Pancreas (tissue), 10 donors: ENCODE measurements around the gene MAPK7. TPM values are rescaled to one million over a fixed set of nuclear protein-coding genes. Genes with fewer than 3 reads are reported as not detected.

ENCODE experiments used
- ATAC-seq, 4 donors: fragments of 200-7000 bp; cut with Tn5 transposase; one replicate each; pipeline versions ENCODE4 v1.8.0 to v1.9.1; 2020; ENCODE audit warnings: mild to moderate bottlenecking in 4 of 4, moderate library complexity in 4 of 4
- DNase-seq, 6 donors: peaks; one replicate each; pipeline ENCODE4 v3.0.0-alpha.2; 2020
- FAIRE-seq: peaks from 2 replicates; lab custom pipeline; 2012; peaks lifted over from hg19 to GRCh38; lab: Jason Lieb, UNC
- H3K27ac ChIP-seq, 4 donors: fragments of 200-600 bp; sonication (generic); 1 replicate in 3 of 4; 2 replicates in 1 of 4; pipeline versions ENCODE4 v1.5.0 to v1.8.0; 2020
- H3K27me3 ChIP-seq, 4 donors: fragments of 200-600 bp; one replicate each; pipeline ENCODE4 v1.8.0; 2021
- H3K36me3 ChIP-seq, 3 donors: fragments of 200-600 bp; sonication (generic) in 1 of 3; one replicate each; pipeline versions ENCODE4 v1.5.0 to v1.8.0; 2020 to 2021
- H3K4me1 ChIP-seq, 3 donors: fragments of 200-600 bp; one replicate each; pipeline ENCODE4 v1.8.0; 2021
- H3K4me3 ChIP-seq, 4 donors: fragments of 200-600 bp; sonication (generic) in 2 of 4; one replicate each; pipeline versions ENCODE4 v1.5.0 to v1.8.0; 2020 to 2021
- H3K9me3 ChIP-seq, 4 donors: fragments of 200-600 bp; one replicate each; pipeline ENCODE4 v1.8.0; 2021
- CTCF ChIP-seq, 4 donors: fragments of 200-600 bp; sonication (generic) in 3 of 4; IDR thresholded peaks; one replicate each; pipeline versions ENCODE4 v1.5.0 to v1.8.0; 2021; ENCODE audit warnings: antibody characterized with exemption in 4 of 4
- WGBS, 2 donors: extraction: QIAGEN DNeasy Blood & Tissue Kit; methylation state at CpG; one replicate each; pipeline ENCODE4 v1.1.7; 2013; 5-methylcytosine and 5-hydroxymethylcytosine counted together
- intact Hi-C, 3 donors: fragments of 100-400 bp; cut with DNase I; formaldehyde crosslinking; loops; one replicate each; pipeline versions ENCODE4 v1.11.1 to v1.14.2; 2022
- polyA plus RNA-seq, 2 donors: library from polyadenylated mRNA; stranded (reverse); fragments of 200-250 nt; gene quantifications; one replicate each; pipeline ENCODE4 v1.2.3, GENCODE V29; 2013
- total RNA-seq, 6 donors: library from RNA; stranded (reverse); fragmentation: NEBNext Ultra II Directional in 4 of 6; extraction: Animal tissue kit (Norgen Biotek cat#: 25700) in 4 of 6; gene quantifications; one replicate each; pipeline versions ENCODE4 v1.2.1 to v1.2.4, GENCODE V29; 2021 to 2023
- donor health status: healthy with polysubstance abuse.
- donor health status: DM: no; HTN: no; CAD: no; lungs with moderate emphysema.
- donor health status: DM: no; HTN: no; CAD: no.
- donor health status: control.
- donor health status: control.
- donor health status: Bipolar disorder and iron deficiency.
- donor health status: DM: yes; HTN: yes; CAD: no.
- donor health status: DM: no; HTN: no; CAD: no.
- donor health status: DM: no; HTN: no; CAD: no.
- donor health status: DM: yes; HTN: yes; CAD: no.

Gene MAPK7
- total and polyA plus RNA-seq, 8 donors = 3.4 to 10.5 (median 7.9) TPM

DNA sequence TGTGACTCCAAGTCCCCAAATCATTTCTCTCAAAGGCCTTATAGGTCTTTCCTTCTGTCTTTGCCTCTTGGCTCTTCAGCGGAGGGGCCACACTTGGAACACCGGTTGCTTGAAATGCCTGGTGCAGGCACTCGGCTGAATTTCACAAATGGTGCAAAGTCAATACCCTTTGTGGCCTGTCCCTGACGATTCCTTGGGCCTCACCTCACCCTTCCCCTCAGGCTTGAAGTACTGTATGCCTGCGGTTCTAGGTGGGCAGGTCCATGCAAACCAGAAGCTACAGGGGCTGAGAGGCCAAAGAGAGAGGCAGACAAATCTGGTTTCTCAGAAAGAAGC, 11.7 kb upstream of the MAPK7 start:
- no peak overlapping the region for H3K4me3 ChIP-seq
- no peaks in the 10 kb centered on the region for H3K27me3 ChIP-seq
- peaks cover 0 to 5% (median 0%) of the 10 kb centered on the region in 3 donors for H3K4me1 ChIP-seq
- intact Hi-C loops = loop anchor here in 2 of 3 donors (5.0 to 10.0 kb wide), 4 partner anchors 48 to 398 kb away; partner anchors contain the start of gene RNF112 (in 1 of the 2)
- peak in 1 of 6 donors; percentile 13 for DNase-seq
- no peaks in the 10 kb centered on the region for H3K9me3 ChIP-seq
- no peak for TF ChIP-seq CTCF (IDR thresholded peaks at IDR 0.05)
- no peak for FAIRE-seq
- no peak for ATAC-seq
- no peaks in the 10 kb centered on the region for H3K36me3 ChIP-seq
- 77 to 80% methylated on average over 5 of the region's 5 CpGs for WGBS, 2 donors
- no peak overlapping the region for H3K27ac ChIP-seq

DNA sequence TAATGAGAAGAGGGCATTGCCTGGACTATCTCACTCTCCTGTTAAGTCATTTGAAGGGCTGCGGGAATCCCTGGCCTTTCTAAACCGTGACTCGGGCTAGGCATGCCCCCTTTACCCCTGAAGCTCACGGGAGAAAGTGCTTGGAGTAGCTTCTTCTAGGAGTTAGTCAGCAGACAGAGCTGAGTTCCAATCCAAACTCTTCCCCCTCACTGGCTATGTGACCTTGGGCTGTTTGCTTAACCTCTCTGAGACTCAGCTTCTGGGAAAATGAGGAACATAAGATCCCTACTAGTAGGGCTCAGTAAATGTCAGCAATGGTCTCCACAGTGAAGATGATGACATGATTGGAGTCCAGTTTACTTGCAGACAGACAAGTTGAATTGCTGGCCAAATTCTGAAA, 10.1 kb upstream of the MAPK7 start:
- H3K9me3 ChIP-seq = no peaks in the 10 kb centered on the region
- no peak overlapping the region for H3K27ac ChIP-seq
- H3K4me1 ChIP-seq = peaks cover 0 to 2% (median 0%) of the 10 kb centered on the region in 3 donors
- H3K27me3 ChIP-seq = no peaks in the 10 kb centered on the region
- H3K36me3 ChIP-seq = no peaks in the 10 kb centered on the region
- FAIRE-seq = no peak
- intact Hi-C loops = loop anchor here in 2 of 3 donors (5.0 to 10.0 kb wide), 4 partner anchors 47 to 397 kb away; partner anchors contain the start of gene RNF112 (in 1 of the 2)
- DNase-seq = no peak
- no peak overlapping the region for H3K4me3 ChIP-seq
- ATAC-seq = no peak
- WGBS, 2 donors = 79 to 85% methylated on average over 4 of the region's 4 CpGs
- no peak for TF ChIP-seq CTCF (IDR thresholded peaks at IDR 0.05)

- 86 to 92% methylated on average over 16 of the region's 16 CpGs for WGBS, 2 donors
- H3K27me3 ChIP-seq = no peaks in the 10 kb centered on the region
- intact Hi-C loops = loop anchor here in 2 of 3 donors (5.0 to 10.0 kb wide), 4 partner anchors 46 to 396 kb away; partner anchors contain the start of gene RNF112 (in 1 of the 2)
- H3K27ac ChIP-seq = no peak overlapping the region
- H3K4me3 ChIP-seq = no peak overlapping the region
- no peaks in the 10 kb centered on the region for H3K36me3 ChIP-seq
- ATAC-seq (no peak), FAIRE-seq (no peak), DNase-seq (peak in 1 of 6 donors; percentile 21)
- H3K4me1 ChIP-seq = no peaks in the 10 kb centered on the region
- no peak for TF ChIP-seq CTCF (IDR thresholded peaks at IDR 0.05)
- no peaks in the 10 kb centered on the region for H3K9me3 ChIP-seq
These were observed 9.1 kb upstream of the MAPK7 start for GRCh38 chr17:19369107-19369778.

GRCh38 chr17:19369846-19370492, 8.3 kb upstream of the MAPK7 start:
- ATAC-seq (no peak), DNase-seq (peak in 2 of 6 donors; percentile 21 to 25), FAIRE-seq (no peak)
- TF ChIP-seq CTCF (IDR thresholded peaks at IDR 0.05) = no peak
- H3K36me3 ChIP-seq = no peaks in the 10 kb centered on the region
- no peaks in the 10 kb centered on the region for H3K27me3 ChIP-seq
- no peak overlapping the region for H3K4me3 ChIP-seq
- intact Hi-C loops = loop anchor here in 2 of 3 donors (5.0 to 10.0 kb wide), 4 partner anchors 45 to 395 kb away; partner anchors contain the start of gene RNF112 (in 1 of the 2)
- no peaks in the 10 kb centered on the region for H3K4me1 ChIP-seq
- no peak overlapping the region for H3K27ac ChIP-seq
- no peaks in the 10 kb centered on the region for H3K9me3 ChIP-seq
- WGBS, 2 donors = 81 to 88% methylated on average over 11 to 12 of the region's 12 CpGs
